Nephron progenitor cell (in vitro differentiated cells): Measurements from ENCODE around the gene AP3S1.

ENCODE experiments used
- DNase-seq: peaks from one replicate; pipeline ENCODE4 v3.0.0; 2021
- H3K27ac Mint-ChIP-seq: 2 replicates; pipeline ENCODE4 v1.8.0; 2021; ENCODE audit warnings: mild to moderate bottlenecking, moderate library complexity, mixed read lengths
- H3K27me3 Mint-ChIP-seq: 2 replicates; pipeline ENCODE4 v1.8.0; 2021; ENCODE audit warnings: mild to moderate bottlenecking, low read depth, mixed read lengths; ENCODE audit not compliant: poor library complexity
- H3K36me3 Mint-ChIP-seq: 2 replicates; pipeline ENCODE4 v1.8.0; 2021; ENCODE audit warnings: low read depth, mixed read lengths
- H3K4me1 Mint-ChIP-seq: 2 replicates; pipeline ENCODE4 v1.8.0; 2021; ENCODE audit warnings: mixed read lengths
- H3K4me3 Mint-ChIP-seq: 2 replicates; pipeline ENCODE4 v1.8.0; 2021; ENCODE audit warnings: mild to moderate bottlenecking, moderate library complexity, mixed read lengths
- H3K9me3 Mint-ChIP-seq: 2 replicates; pipeline ENCODE4 v1.8.0; 2021; ENCODE audit warnings: mild to moderate bottlenecking, moderate library complexity, mixed read lengths
- TF ChIP-seq, protein P1 (sequence below): fragments of 200-600 bp; sonication (generic); IDR thresholded peaks from 2 replicates; pipeline ENCODE4 v1.5.0; 2021; ENCODE audit warnings: antibody characterized with exemption

Gene AP3S1

DNA sequence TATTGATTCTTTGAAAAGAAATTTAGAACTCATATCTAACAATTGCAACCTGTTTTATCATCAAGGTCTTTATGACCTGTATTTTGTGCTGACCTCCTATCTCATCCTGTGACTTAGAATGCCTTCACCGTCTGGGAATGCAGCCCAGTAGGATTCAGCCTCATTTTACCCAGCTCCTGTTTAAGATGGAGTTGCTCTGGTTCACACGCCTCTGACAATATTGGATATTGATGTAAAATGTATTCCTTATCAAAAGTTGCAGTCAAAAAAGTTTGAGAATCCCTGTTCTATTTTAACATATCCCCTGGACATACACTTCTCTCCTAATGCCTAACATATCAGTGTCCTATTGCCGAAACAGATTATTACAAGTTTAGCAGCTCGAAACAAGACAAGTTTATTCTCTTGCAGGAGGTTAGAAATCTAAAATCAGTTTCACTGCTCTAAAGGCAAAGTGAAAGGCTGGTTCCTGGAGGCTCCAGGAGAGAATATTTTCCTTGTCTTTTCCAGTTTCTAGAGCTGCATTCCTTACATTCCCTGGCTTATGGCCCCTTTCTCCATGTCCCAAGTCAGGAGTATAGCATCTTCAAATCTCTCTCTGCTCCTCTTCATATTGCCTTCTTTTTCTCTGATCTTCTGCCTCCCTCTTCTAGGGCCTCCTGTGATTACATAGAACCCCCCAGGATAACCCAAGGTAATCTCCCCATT lies 89.0 kb downstream of the AP3S1 start:
- TF ChIP-seq, protein P1, sequence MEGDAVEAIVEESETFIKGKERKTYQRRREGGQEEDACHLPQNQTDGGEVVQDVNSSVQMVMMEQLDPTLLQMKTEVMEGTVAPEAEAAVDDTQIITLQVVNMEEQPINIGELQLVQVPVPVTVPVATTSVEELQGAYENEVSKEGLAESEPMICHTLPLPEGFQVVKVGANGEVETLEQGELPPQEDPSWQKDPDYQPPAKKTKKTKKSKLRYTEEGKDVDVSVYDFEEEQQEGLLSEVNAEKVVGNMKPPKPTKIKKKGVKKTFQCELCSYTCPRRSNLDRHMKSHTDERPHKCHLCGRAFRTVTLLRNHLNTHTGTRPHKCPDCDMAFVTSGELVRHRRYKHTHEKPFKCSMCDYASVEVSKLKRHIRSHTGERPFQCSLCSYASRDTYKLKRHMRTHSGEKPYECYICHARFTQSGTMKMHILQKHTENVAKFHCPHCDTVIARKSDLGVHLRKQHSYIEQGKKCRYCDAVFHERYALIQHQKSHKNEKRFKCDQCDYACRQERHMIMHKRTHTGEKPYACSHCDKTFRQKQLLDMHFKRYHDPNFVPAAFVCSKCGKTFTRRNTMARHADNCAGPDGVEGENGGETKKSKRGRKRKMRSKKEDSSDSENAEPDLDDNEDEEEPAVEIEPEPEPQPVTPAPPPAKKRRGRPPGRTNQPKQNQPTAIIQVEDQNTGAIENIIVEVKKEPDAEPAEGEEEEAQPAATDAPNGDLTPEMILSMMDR = no peak
- Mint-ChIP-seq H3K4me3 (no peak overlapping the region), H3K36me3 (no peaks in the 10 kb centered on the region), H3K27ac (no peak overlapping the region), H3K9me3 (no peaks in the 10 kb centered on the region), H3K4me1 (no peaks in the 10 kb centered on the region), H3K27me3 (no peaks in the 10 kb centered on the region)
- no peak for DNase-seq

DNA sequence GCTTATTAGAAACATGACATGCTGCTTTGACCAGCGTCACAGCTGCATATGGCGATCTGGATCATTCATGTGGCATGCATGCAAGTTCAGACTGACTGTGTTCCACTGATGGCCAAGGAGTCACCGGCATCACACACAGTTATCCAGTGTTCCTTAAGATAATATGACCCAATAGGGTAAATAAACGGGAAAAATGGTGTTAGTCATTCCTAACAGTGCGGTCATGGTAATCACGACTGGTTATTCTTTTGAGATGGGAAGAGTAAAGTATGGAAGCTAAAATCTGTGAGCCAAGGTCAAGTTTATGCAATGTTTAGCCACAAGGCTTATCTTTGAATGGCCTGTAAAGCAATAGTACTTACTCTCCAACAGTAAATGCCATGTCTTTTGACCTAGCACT lies 91.3 kb downstream of the AP3S1 start:
- no peaks in the 10 kb centered on the region for H3K9me3 Mint-ChIP-seq
- no peaks in the 10 kb centered on the region for H3K4me1 Mint-ChIP-seq
- no peaks in the 10 kb centered on the region for H3K36me3 Mint-ChIP-seq

DNA sequence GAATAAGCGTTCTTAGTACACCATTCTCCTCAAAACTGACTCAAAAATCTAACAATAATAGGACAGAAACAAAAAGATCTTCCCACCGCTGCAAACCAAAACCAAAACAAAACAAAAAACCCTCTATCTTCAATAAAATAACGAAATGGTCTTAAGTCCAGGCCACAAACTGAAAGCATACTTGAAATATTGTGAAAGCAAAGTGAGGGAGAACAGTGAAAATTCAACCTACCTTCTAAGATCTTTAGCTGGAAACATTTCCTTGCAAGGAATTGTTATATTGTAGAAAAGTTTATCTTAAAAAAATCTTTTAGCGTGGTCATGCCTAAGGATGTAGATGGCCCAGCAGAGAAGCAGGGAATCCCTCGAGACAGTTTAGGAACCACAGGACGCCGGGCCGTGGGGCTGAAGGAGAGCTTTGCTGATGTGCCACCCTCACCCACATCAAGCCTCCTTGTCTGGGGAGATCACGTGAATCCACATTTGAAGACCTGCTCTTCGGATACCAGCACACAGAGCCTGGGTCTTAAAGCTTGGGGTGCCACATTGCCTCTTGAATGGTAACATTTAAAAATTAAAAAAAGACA lies 92.7 kb downstream of the AP3S1 start:
- no peak for DNase-seq
- Mint-ChIP-seq H3K27me3 (no peaks in the 10 kb centered on the region), H3K4me1 (no peaks in the 10 kb centered on the region), H3K27ac (no peak overlapping the region), H3K9me3 (no peaks in the 10 kb centered on the region), H3K36me3 (no peaks in the 10 kb centered on the region), H3K4me3 (no peak overlapping the region)
- TF ChIP-seq, protein P1 = no peak

More for the DNA sequence above, 91.3 kb downstream of the AP3S1 start:
- TF ChIP-seq, protein P1 = no peak
- H3K27me3 Mint-ChIP-seq = no peaks in the 10 kb centered on the region
- DNase-seq = no peak
- no peak overlapping the region for H3K4me3 Mint-ChIP-seq
- no peak overlapping the region for H3K27ac Mint-ChIP-seq

DNA sequence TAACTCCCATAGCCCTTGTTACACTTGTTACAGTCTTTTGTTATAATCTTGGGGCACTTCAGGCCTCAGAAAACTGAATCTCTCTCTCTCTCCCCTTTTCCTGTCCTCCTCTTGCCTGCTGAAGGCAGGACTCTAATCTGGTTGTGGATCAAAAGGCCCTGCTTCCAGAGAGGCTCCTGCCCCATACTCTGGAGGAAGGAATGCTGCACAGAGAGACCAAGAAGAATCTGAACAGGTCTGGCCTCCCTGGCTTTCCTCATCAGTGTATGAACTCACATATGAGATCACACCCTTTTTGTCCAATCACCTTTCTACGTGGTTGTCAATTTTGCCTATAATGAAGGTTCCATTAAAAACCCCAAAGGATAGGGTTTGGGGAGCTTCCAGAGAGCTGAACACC lies 94.3 kb downstream of the AP3S1 start:
- H3K9me3 Mint-ChIP-seq = no peaks in the 10 kb centered on the region
- no peak overlapping the region for H3K27ac Mint-ChIP-seq
- H3K36me3 Mint-ChIP-seq = no peaks in the 10 kb centered on the region
- no peaks in the 10 kb centered on the region for H3K4me1 Mint-ChIP-seq
- TF ChIP-seq, protein P1 = no peak
- no peak for DNase-seq
- H3K4me3 Mint-ChIP-seq = no peak overlapping the region
- no peaks in the 10 kb centered on the region for H3K27me3 Mint-ChIP-seq

DNA sequence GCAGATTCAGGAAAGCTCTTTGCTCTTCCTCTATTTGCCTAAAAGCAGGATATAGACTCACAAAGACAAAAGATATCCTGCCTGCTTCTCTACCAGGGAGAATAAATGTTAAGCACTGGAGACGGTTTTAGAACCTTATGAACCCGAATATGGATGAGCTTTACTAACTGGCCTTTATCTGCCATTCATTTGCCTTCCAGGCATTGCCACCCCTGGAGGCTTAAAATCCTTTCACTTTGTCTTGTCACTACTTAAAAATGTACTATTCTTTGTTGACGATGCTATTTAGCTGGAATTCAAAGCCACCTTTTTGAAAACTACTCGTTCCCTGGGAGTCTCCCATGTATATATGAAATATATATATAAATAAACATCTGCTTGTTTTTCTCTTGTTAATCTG lies 97.3 kb downstream of the AP3S1 start:
- H3K4me1 Mint-ChIP-seq = no peaks in the 10 kb centered on the region
- DNase-seq = no peak
- TF ChIP-seq, protein P1 = no peak
- H3K27ac Mint-ChIP-seq = no peak overlapping the region
- peaks cover 14% of the 10 kb centered on the region for H3K9me3 Mint-ChIP-seq
- no peak overlapping the region for H3K4me3 Mint-ChIP-seq
- no peaks in the 10 kb centered on the region for H3K27me3 Mint-ChIP-seq
- H3K36me3 Mint-ChIP-seq = no peaks in the 10 kb centered on the region
